NCI-H1436 treated with DMSO at 0.1 percent for 48 hours (cell line): Measurements from ENCODE around the gene SERPINA9.
"Not testable (repeated sequence)": the region's sequence is repeated elsewhere in the genome, so short reads cannot be mapped to it uniquely, and the experiment has no call there.

Experiments
- DNase-seq: peaks from one replicate; lab custom pipeline; 2025; lab: John Stamatoyannopoulos, UW

The SERPINA9 gene

GRCh38 chr14:94426526-94426925, 49.5 kb downstream of the SERPINA9 start:
- no peak for DNase-seq

- DNase-seq = no peak
Measured at GRCh38 chr14:94424371-94424770, 51.6 kb downstream of the SERPINA9 start.

- DNase-seq = no peak
Measured at GRCh38 chr14:94423453-94424056, 52.4 kb downstream of the SERPINA9 start.

GRCh38 chr14:94421316-94421715, 54.7 kb downstream of the SERPINA9 start:
- no peak for DNase-seq

- not testable (repeated sequence) for DNase-seq
Measured at GRCh38 chr14:94417497-94418205, 58.3 kb downstream of the SERPINA9 start.
